Measurements from ENCODE around the gene SPIB. TPM values are rescaled to one million over a fixed set of nuclear protein-coding genes. Genes with fewer than 3 reads are reported as not detected.

Gene SPIB
- total RNA-seq, 1 donor from 2014 or later: 1.7 TPM

GRCh38 chr19:50413096-50413495 lies 5.6 kb upstream of the SPIB start:
- no peaks in the 10 kb centered on the region for H3K27me3 Mint-ChIP-seq
- peaks cover 8% of the 10 kb centered on the region for H3K36me3 Mint-ChIP-seq (ENCODE audit: insufficient read depth)
- no peak for DNase-seq (ENCODE audit: low spot score, unreplicated experiment)
- TF ChIP-seq, protein P1, sequence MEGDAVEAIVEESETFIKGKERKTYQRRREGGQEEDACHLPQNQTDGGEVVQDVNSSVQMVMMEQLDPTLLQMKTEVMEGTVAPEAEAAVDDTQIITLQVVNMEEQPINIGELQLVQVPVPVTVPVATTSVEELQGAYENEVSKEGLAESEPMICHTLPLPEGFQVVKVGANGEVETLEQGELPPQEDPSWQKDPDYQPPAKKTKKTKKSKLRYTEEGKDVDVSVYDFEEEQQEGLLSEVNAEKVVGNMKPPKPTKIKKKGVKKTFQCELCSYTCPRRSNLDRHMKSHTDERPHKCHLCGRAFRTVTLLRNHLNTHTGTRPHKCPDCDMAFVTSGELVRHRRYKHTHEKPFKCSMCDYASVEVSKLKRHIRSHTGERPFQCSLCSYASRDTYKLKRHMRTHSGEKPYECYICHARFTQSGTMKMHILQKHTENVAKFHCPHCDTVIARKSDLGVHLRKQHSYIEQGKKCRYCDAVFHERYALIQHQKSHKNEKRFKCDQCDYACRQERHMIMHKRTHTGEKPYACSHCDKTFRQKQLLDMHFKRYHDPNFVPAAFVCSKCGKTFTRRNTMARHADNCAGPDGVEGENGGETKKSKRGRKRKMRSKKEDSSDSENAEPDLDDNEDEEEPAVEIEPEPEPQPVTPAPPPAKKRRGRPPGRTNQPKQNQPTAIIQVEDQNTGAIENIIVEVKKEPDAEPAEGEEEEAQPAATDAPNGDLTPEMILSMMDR (IDR thresholded peaks at IDR 0.05; ENCODE audit: unreplicated experiment): no peak
- no peaks in the 10 kb centered on the region for H3K4me1 Mint-ChIP-seq (ENCODE audit: low read depth)
- H3K27ac Mint-ChIP-seq: peak overlapping the region; percentile 74
- H3K4me3 Mint-ChIP-seq (ENCODE audit: low read depth): no peak overlapping the region
- H3K9me3 Mint-ChIP-seq (ENCODE audit: low read depth): no peaks in the 10 kb centered on the region

DNA sequence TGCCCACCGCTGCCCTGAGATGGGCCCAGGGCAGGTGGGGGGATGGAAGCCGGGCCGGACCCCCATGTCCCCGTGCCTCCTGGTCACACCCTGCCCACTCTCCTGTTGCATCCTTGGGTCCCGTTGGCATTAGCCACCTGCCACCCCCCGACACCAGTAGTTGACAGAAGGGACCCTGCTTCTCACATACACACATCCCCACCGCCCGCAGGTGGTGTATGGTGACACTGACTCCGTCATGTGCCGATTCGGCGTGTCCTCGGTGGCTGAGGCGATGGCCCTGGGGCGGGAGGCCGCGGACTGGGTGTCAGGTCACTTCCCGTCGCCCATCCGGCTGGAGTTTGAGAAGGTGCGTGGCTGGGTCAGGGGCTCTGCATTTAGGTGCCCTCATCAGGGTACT lies 5.2 kb upstream of the SPIB start:
- TF ChIP-seq, protein P1 (IDR thresholded peaks at IDR 0.05; ENCODE audit: unreplicated experiment): no peak
- Mint-ChIP-seq H3K4me1 (ENCODE audit: low read depth) (peaks cover 3% of the 10 kb centered on the region), H3K4me3 (ENCODE audit: low read depth) (no peak overlapping the region), H3K9me3 (ENCODE audit: low read depth) (no peaks in the 10 kb centered on the region), H3K27me3 (peaks cover 3% of the 10 kb centered on the region), H3K36me3 (ENCODE audit: insufficient read depth) (peaks cover 8% of the 10 kb centered on the region), H3K27ac (no peak overlapping the region)
- DNase-seq (ENCODE audit: low spot score, unreplicated experiment): no peak

GRCh38 chr19:50414864-50415660 lies 3.7 kb upstream of the SPIB start:
- TF ChIP-seq, protein P1 (IDR thresholded peaks at IDR 0.05; ENCODE audit: unreplicated experiment): peak; percentile 95
- H3K4me3 Mint-ChIP-seq (ENCODE audit: low read depth): no peak overlapping the region
- DNase-seq (ENCODE audit: low spot score, unreplicated experiment): peak; percentile 88
- H3K4me1 Mint-ChIP-seq (ENCODE audit: low read depth): peaks cover 9% of the 10 kb centered on the region
- H3K9me3 Mint-ChIP-seq (ENCODE audit: low read depth): no peaks in the 10 kb centered on the region
- no peak overlapping the region for H3K27ac Mint-ChIP-seq
- H3K36me3 Mint-ChIP-seq (ENCODE audit: insufficient read depth): peaks cover 4% of the 10 kb centered on the region
- peaks cover 14% of the 10 kb centered on the region for H3K27me3 Mint-ChIP-seq

DNA sequence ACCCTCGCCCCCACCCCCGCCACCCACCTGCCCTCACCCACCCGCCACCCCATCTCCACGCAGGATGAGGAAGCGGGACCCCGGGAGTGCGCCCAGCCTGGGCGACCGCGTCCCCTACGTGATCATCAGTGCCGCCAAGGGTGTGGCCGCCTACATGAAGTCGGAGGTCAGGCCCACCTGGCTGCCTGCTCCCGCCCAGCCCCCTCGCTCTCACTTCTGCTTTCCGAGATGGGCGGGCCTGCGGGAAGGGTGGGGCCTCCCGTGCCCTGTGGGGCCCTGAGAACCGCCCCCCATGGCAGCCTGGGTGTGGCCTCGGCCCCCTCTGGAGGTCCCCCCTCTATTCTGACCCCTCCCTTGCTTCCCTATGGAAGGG lies 3.1 kb upstream of the SPIB start:
- DNase-seq (ENCODE audit: low spot score, unreplicated experiment): no peak
- Mint-ChIP-seq H3K27me3 (peaks cover 19% of the 10 kb centered on the region), H3K27ac (no peak overlapping the region)

DNA sequence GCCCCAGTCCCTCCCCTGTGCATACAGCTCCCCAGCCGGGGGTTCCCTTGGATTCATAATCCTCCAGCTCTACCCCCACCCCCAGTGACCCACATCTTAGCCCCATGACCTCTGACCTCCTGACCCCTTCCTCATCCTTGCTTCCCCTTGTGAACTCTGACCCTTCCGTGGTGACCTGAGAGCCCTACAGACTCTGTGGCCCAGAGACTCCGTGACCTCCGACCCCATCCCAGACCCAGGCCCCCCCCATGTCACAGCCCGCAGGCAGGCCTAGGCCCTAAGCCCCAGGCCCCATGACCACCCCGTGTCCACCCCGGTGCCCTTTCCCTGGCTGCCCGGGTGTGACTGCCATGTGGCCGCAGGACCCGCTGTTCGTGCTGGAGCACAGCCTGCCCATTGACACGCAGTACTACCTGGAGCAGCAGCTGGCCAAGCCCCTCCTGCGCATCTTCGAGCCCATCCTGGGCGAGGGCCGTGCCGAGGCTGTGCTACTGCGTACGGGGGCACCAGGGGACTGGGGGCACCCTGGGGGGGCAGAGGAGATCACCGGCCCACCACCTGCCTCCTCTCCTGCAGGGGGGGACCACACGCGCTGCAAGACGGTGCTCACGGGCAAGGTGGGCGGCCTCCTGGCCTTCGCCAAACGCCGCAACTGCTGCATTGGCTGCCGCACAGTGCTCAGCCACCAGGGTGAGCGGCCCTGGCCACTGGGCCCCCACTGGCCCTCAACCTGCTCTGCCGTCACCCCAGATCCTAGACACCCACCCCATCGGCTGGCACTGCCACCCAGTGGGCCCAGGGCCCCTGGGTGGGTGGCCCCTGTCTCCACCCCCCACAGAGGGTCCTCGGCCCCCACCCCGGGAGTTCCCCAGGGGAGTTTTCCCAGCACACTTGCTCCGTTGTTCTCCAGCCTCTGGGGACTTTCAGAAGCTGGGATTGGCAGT lies 2.4 kb upstream of the SPIB start:
- DNase-seq (ENCODE audit: low spot score, unreplicated experiment): no peak
- Mint-ChIP-seq H3K27ac (no peak overlapping the region), H3K36me3 (ENCODE audit: insufficient read depth) (peaks cover 3% of the 10 kb centered on the region), H3K27me3 (peaks cover 23% of the 10 kb centered on the region), H3K9me3 (ENCODE audit: low read depth) (no peaks in the 10 kb centered on the region), H3K4me1 (ENCODE audit: low read depth) (peaks cover 9% of the 10 kb centered on the region), H3K4me3 (ENCODE audit: low read depth) (no peak overlapping the region)
- TF ChIP-seq, protein P1 (IDR thresholded peaks at IDR 0.05; ENCODE audit: unreplicated experiment): no peak

More for the DNA sequence above, 3.1 kb upstream of the SPIB start:
- Mint-ChIP-seq H3K4me1 (ENCODE audit: low read depth) (peaks cover 9% of the 10 kb centered on the region), H3K9me3 (ENCODE audit: low read depth) (no peaks in the 10 kb centered on the region), H3K4me3 (ENCODE audit: low read depth) (no peak overlapping the region), H3K36me3 (ENCODE audit: insufficient read depth) (peaks cover 4% of the 10 kb centered on the region)
- TF ChIP-seq, protein P1 (IDR thresholded peaks at IDR 0.05; ENCODE audit: unreplicated experiment): no peak

Data from progenitor cell of endocrine pancreas (in vitro differentiated cells).